Mucosa of rectum (tissue), 2 donors: ENCODE measurements around the gene ANKRD29.
"Not testable (repeated sequence)": the region's sequence is repeated elsewhere in the genome, so short reads cannot be mapped to it uniquely, and the experiment has no call there.

Source experiments
- H3K27ac ChIP-seq, 2 donors: one replicate each; pipeline ENCODE4 v1.7.0; 2013; ENCODE audit warnings: inconsistent platforms in 2 of 2, low read depth in 2 of 2, low read length in 2 of 2
- H3K27me3 ChIP-seq, 2 donors: one replicate each; pipeline ENCODE4 v1.7.0; 2013; ENCODE audit warnings: low read length in 2 of 2; ENCODE audit not compliant: control insufficient read depth in 2 of 2, insufficient read depth in 2 of 2
- H3K36me3 ChIP-seq, 2 donors: one replicate each; pipeline ENCODE4 v1.7.0; 2013; ENCODE audit warnings: low read length in 2 of 2; ENCODE audit not compliant: control insufficient read depth in 2 of 2, insufficient read depth in 2 of 2
- H3K4me1 ChIP-seq, 2 donors: one replicate each; pipeline ENCODE4 v1.7.0; 2013; ENCODE audit warnings: low read length in 2 of 2, mild to moderate bottlenecking in 1 of 2; ENCODE audit not compliant: control insufficient read depth in 2 of 2, insufficient read depth in 2 of 2
- H3K4me3 ChIP-seq, 2 donors: one replicate each; pipeline ENCODE4 v1.7.0; 2013; ENCODE audit warnings: low read length in 2 of 2
- H3K9ac ChIP-seq, 2 donors: one replicate each; pipeline ENCODE4 v1.7.0; 2013; ENCODE audit warnings: low read length in 2 of 2, low read depth in 1 of 2, mild to moderate bottlenecking in 1 of 2
- H3K9me3 ChIP-seq, 2 donors: one replicate each; pipeline ENCODE4 v1.7.0; 2013; ENCODE audit warnings: low read length in 2 of 2; ENCODE audit not compliant: control insufficient read depth in 2 of 2
- donor health status: healthy.
- donor health status: Normal muscosa, but diverticular disease.

ANKRD29 gene

DNA sequence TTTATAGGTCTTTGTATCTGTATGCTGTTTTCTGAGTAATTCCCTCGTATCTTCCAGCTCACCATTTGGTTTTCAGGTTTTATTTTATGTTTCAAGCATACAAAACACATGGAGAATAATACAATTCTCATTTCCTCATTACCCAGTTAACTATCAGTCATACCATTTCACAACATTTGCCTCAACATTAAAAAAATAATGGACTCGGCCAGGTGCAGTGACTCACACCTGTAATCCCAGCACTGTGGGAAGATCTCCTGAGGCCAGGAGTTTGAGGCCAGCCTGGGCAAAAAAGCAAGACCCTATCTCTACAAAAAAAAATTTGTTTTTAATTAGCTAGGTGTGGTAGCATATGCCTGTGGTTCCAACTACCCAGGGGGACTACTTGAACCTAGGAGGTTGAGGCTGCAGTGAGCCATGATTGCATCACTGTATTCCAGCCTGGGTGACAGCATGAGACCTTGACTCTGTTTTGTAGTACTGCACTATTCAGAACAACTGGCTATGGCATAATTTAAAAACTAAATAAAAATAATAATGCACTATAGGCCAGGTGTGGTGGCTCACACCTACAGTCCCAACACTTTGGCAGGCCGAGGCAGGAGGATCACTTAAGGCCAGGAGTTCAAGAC lies 96.7 kb downstream of the ANKRD29 start:
- Histone ChIP-seq H3K4me3 (no peak overlapping the region), H3K36me3 (peaks cover 26 to 35% of the 10 kb centered on the region in 2 donors), H3K9me3 (no peaks in the 10 kb centered on the region), H3K9ac (no peak overlapping the region), H3K27ac (no peak overlapping the region), H3K27me3 (no peaks in the 10 kb centered on the region), H3K4me1 (no peaks in the 10 kb centered on the region)

DNA sequence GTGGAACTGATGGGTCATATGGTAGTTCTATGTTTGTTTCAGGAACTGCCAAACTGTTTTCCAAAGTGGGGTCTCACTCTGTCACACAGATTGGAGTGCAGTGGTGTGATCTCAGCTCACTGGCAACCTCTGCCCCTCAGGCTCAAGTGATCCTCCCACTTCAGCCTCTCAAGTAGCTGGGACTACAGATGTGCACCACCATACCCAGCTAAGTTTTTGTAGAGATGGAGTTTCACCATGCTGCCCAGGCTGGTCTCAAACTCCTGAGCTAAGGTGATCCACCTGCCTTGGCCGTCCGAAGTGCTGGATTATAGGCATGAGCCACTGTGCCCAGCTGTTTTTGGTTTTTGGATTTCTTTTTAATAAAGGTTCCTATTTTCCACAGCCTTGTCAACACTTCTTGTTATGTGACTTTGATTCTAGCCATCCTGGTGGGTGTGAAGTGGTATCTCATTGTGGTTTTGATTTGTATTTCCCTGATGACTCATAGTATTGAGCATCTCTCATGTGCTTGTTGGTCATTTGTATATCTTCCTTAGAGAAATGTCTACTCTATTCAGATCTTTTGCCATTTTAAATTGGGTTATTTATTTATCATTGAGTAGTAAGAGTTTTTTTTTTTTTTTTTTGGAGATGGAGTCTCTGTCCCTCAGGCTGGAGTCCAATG lies 99.2 kb downstream of the ANKRD29 start:
- Histone ChIP-seq H3K36me3 (peaks cover 30 to 45% of the 10 kb centered on the region in 2 donors), H3K9me3 (no peaks in the 10 kb centered on the region), H3K9ac (no peak overlapping the region), H3K27ac (no peak overlapping the region), H3K4me1 (no peaks in the 10 kb centered on the region), H3K27me3 (no peaks in the 10 kb centered on the region), H3K4me3 (no peak overlapping the region)

DNA sequence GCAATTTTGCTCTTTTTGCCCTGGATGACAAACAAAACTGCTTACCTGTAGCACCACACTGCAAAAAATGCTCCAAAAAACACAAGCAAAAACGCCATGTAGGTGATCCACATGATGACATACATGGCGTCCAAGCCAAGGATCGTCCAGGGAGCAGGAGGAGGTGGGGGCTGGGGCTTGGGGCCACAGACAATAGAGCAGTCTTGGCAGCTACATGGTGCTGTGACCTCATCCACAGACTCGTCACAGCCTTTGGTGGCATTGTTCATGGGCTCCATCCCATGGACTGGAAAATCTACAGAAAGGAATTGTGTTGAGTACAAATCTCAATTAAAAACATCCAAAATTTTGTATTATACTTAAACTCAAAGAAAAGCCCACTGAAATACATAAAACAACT lies 102.5 kb downstream of the ANKRD29 start:
- H3K27me3 ChIP-seq = no peaks in the 10 kb centered on the region
- H3K4me1 ChIP-seq = no peaks in the 10 kb centered on the region
- H3K27ac ChIP-seq = no peak overlapping the region
- no peak overlapping the region for H3K9ac ChIP-seq
- H3K9me3 ChIP-seq = no peaks in the 10 kb centered on the region
- H3K36me3 ChIP-seq = peaks cover 29 to 51% of the 10 kb centered on the region in 2 donors
- no peak overlapping the region for H3K4me3 ChIP-seq

DNA sequence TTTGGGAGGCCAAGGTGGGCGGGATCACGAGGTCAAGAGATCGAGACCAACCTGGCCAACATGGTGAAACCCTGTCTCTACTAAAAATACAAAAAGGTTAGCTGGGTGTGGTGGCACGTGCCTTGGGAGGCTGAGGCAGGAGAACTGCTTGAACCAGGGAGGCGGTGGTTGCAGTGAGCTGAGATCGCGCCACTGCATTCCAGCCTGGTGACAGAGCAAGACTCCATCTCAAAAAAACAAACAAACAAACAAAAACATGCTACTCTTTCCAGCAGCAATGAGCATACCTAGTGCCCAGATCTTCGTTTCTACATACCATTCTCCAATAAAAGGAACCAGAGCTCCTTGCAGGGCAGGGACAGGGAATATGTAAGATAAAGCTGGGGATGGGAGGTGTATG lies 105.2 kb downstream of the ANKRD29 start:
- H3K9me3 ChIP-seq, H3K4me3 ChIP-seq, H3K4me1 ChIP-seq, H3K27ac ChIP-seq, H3K27me3 ChIP-seq, H3K9ac ChIP-seq: not testable (repeated sequence)
- H3K36me3 ChIP-seq = peaks cover 53 to 68% of the 10 kb centered on the region in 2 donors

DNA sequence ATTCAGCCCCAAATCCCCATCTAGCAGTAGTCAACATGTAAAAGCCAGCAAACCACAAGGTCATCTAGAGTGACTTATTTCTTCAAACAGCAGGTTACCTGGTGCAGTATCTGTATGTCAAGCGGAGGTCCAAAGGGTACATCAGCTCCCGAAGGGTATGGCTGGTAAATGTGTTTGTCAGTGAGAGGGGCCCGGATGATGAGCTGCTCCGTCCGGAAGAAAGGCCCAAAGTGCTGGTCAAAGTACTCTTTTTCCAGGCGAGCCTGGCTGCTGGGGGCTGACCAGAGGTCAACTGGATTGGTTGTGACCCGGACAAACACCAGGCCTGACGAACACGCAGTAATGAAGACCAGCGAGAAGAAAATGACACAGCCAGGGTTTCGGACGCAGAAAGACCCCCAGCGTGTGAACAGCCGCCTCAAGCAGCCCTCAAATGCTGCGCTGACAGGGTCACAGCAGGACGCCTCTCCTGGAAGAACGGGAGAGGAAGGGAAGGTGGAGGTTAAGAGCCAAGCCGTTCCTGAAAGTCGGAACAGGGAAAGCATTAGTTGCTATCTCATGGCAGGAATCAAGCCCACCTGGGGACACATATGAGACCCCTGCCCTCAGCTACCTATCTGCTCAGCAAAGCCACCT lies 106.4 kb downstream of the ANKRD29 start:
- H3K27me3 ChIP-seq = no peaks in the 10 kb centered on the region
- H3K9me3 ChIP-seq = no peaks in the 10 kb centered on the region
- no peak overlapping the region for H3K9ac ChIP-seq
- H3K27ac ChIP-seq = no peak overlapping the region
- H3K36me3 ChIP-seq = peaks cover 59 to 74% of the 10 kb centered on the region in 2 donors
- H3K4me1 ChIP-seq = no peaks in the 10 kb centered on the region
- no peak overlapping the region for H3K4me3 ChIP-seq

DNA sequence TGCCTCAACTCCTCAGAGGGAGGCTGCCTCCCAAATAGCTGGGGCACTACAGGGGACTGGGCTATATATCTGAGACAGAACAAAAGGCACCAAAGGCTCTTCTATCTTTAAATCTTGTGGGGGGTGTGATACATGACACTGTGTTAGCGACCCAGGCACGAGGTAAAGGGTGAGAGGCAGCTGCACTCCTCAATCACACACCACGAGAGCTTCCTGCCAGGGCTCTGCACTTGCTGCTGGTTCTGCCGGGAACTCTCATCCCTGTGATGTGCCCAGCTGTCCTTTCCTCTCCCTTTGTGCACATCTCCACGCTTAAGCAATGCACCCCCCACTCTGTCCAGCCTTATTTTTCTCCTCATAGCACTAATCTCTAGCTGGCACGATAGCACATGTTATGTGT lies 108.8 kb downstream of the ANKRD29 start:
- H3K9ac ChIP-seq = no peak overlapping the region
- no peaks in the 10 kb centered on the region for H3K4me1 ChIP-seq
- H3K4me3 ChIP-seq = no peak overlapping the region
- no peaks in the 10 kb centered on the region for H3K9me3 ChIP-seq
- no peak overlapping the region for H3K27ac ChIP-seq
- peaks cover 51 to 65% of the 10 kb centered on the region in 2 donors for H3K36me3 ChIP-seq
- H3K27me3 ChIP-seq = no peaks in the 10 kb centered on the region

DNA sequence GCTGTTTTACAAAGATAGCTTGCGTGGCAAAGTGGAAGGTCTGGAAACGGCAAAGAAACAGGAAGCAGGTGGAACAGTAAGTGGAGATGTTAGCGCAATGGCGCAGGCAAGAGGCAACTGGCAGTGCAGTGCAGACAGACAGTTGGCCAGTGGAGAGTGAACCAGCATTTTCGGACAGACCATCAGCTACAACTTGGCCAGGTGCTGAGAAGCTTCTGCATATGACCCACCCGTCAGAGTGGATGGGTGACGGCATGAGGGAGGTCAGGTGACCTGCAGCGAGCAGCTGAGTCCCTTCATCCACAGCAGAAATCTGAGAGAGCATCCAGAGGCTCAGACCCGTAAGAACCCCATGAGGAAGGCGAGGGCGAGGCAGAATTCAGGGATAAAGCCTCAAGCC lies 110.2 kb downstream of the ANKRD29 start:
- Histone ChIP-seq H3K27me3 (no peaks in the 10 kb centered on the region), H3K27ac (no peak overlapping the region), H3K4me1 (no peaks in the 10 kb centered on the region), H3K4me3 (no peak overlapping the region), H3K9ac (no peak overlapping the region), H3K9me3 (no peaks in the 10 kb centered on the region), H3K36me3 (peaks cover 54 to 66% of the 10 kb centered on the region in 2 donors)

DNA sequence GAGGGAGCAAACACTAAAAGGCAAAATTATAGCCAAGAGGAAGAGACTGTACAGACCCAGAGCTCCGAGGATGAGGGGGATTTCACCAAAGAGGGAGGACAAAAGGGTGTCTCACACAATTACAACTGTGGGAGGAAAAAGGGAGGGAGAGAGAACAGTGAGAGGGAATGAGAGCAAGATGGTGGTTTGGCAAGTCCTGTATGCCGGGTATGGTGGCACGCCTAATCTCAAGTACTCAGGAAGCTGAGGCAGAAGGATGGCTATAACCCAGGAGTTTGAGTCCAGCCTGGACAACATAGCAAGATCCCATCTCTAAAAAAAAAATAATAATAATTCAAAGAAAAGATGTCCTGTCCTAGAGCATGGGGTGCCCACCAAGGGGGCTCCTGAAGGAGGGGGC lies 110.7 kb downstream of the ANKRD29 start:
- H3K9me3 ChIP-seq = no peaks in the 10 kb centered on the region
- no peaks in the 10 kb centered on the region for H3K4me1 ChIP-seq
- H3K4me3 ChIP-seq = no peak overlapping the region
- no peak overlapping the region for H3K27ac ChIP-seq
- no peaks in the 10 kb centered on the region for H3K27me3 ChIP-seq
- peaks cover 55 to 67% of the 10 kb centered on the region in 2 donors for H3K36me3 ChIP-seq
- no peak overlapping the region for H3K9ac ChIP-seq

DNA sequence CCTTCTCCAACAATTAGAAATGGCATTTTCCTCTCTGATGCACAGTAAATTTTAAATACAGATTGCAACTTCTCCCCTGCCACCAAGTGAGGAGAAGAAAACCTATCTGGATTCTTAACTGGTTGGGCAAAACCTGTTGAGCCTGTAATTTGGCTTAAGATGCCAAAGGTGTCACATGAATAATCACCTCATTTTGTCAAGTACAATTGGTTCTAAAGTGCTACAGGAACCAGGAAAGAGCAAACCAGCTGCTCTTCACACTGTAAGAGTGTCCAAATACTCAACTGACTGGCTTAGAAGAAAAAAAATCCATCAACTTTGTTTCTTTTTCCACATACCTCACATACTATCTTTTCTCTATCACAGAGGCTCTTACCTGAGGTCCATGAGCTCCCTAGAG lies 111.8 kb downstream of the ANKRD29 start:
- Histone ChIP-seq H3K36me3 (peaks cover 52 to 60% of the 10 kb centered on the region in 2 donors), H3K27ac (no peak overlapping the region), H3K4me3 (no peak overlapping the region), H3K9me3 (no peaks in the 10 kb centered on the region), H3K9ac (no peak overlapping the region), H3K4me1 (no peaks in the 10 kb centered on the region), H3K27me3 (no peaks in the 10 kb centered on the region)
